WTC11 (cell line): ENCODE data around the gene ZDHHC4. TPM values are rescaled to one million over a fixed set of nuclear protein-coding genes. Genes with fewer than 3 reads are reported as not detected.

ENCODE experiments used
- ATAC-seq: fragments of 200-7000 bp; cut with Tn5 transposase; 2 replicates; pipeline ENCODE4 v1.10.0; 2021; ENCODE audit warnings: mild to moderate bottlenecking, moderate library complexity
- CTCF ChIA-PET: fragments of 300-600 bp; sonication (Branson Sonifier 250); formaldehyde crosslinking; loops from one replicate; lab custom pipeline; 2021; ENCODE audit warnings: antibody characterized with exemption; lab: Charles Lee
- POLR2A ChIA-PET: fragments of 350-600 bp; sonication (Branson Sonifier 250); formaldehyde crosslinking; loops from one replicate; lab custom pipeline; 2021; ENCODE audit warnings: antibody characterized with exemption; lab: Charles Lee
- DNase-seq: peaks from one replicate; pipeline ENCODE4 v3.0.0; 2021; ENCODE audit warnings: low spot score
- H3K27ac Mint-ChIP-seq: 2 replicates; pipeline ENCODE4 v1.8.0; 2021; ENCODE audit warnings: mixed read lengths
- H3K27me3 Mint-ChIP-seq: 2 replicates; pipeline ENCODE4 v1.8.0; 2021; ENCODE audit warnings: low read depth, mild to moderate bottlenecking, moderate library complexity, mixed read lengths
- H3K36me3 Mint-ChIP-seq: 2 replicates; pipeline ENCODE4 v1.8.0; 2021; ENCODE audit warnings: mixed read lengths
- H3K4me1 Mint-ChIP-seq: 2 replicates; pipeline ENCODE4 v1.8.0; 2022; ENCODE audit warnings: mixed read lengths
- H3K4me3 Mint-ChIP-seq: 2 replicates; pipeline ENCODE4 v1.8.0; 2021; ENCODE audit warnings: mild to moderate bottlenecking, moderate library complexity, mixed read lengths
- H3K9me3 Mint-ChIP-seq: 2 replicates; pipeline ENCODE4 v1.8.0; 2021; ENCODE audit warnings: mixed read lengths
- ATF6 ChIP-seq: sonication (generic); formaldehyde crosslinking; IDR thresholded peaks from 2 replicates; pipeline ENCODE4 v1.8.1; 2023; ENCODE audit warnings: mild to moderate bottlenecking, missing genetic modification reagents
- CBFB ChIP-seq: sonication (generic); formaldehyde crosslinking; IDR thresholded peaks from 2 replicates; pipeline ENCODE4 v1.8.1; 2022; ENCODE audit warnings: mild to moderate bottlenecking, low read depth, missing genetic modification reagents
- E2F1 ChIP-seq: sonication (generic); formaldehyde crosslinking; IDR thresholded peaks from 2 replicates; pipeline ENCODE4 v1.8.0; 2022; ENCODE audit warnings: mild to moderate bottlenecking, missing genetic modification reagents
- GRHL2 ChIP-seq: fragments of 250-450 bp; sonication (Bioruptor Pico); IDR thresholded peaks from 2 replicates; pipeline ENCODE4 v1.8.0; 2022; ENCODE audit warnings: mild to moderate bottlenecking, moderate library complexity; ENCODE audit not compliant: insufficient replicate concordance, severe bottlenecking
- GTF2I ChIP-seq: fragments of 250-450 bp; sonication (Bioruptor Pico); conservative IDR thresholded peaks from 2 replicates; pipeline ENCODE4 v1.4.0; 2021; ENCODE audit warnings: mild to moderate bottlenecking
- KAT7 ChIP-seq: sonication (generic); formaldehyde crosslinking; IDR thresholded peaks from 2 replicates; pipeline ENCODE4 v1.8.1; 2023; ENCODE audit warnings: missing genetic modification reagents, mild to moderate bottlenecking, borderline replicate concordance
- NFYB ChIP-seq: sonication (generic); formaldehyde crosslinking; conservative IDR thresholded peaks from 2 replicates; pipeline ENCODE4 v1.8.0; 2022; ENCODE audit warnings: low read depth, missing genetic modification reagents
- OVOL2 ChIP-seq: fragments of 250-450 bp; sonication (Bioruptor Pico); IDR thresholded peaks from 2 replicates; pipeline ENCODE4 v1.9.0; 2021; ENCODE audit warnings: mild to moderate bottlenecking, borderline replicate concordance
- PRDM15 ChIP-seq: sonication (generic); formaldehyde crosslinking; IDR thresholded peaks from 2 replicates; pipeline ENCODE4 v1.8.0; 2022; ENCODE audit warnings: missing genetic modification reagents
- RELA ChIP-seq: sonication (generic); formaldehyde crosslinking; IDR thresholded peaks from 2 replicates; pipeline ENCODE4 v1.8.1; 2022; ENCODE audit warnings: missing genetic modification reagents, mild to moderate bottlenecking, borderline replicate concordance
- SMAD3 ChIP-seq: sonication (generic); formaldehyde crosslinking; IDR thresholded peaks from 2 replicates; pipeline ENCODE4 v1.8.0; 2022; ENCODE audit warnings: missing genetic modification reagents, mild to moderate bottlenecking, borderline replicate concordance
- SMAD4 ChIP-seq: sonication (generic); formaldehyde crosslinking; IDR thresholded peaks from 2 replicates; pipeline ENCODE4 v1.8.0; 2022; ENCODE audit warnings: mild to moderate bottlenecking, missing genetic modification reagents
- ZBTB21 ChIP-seq: sonication (generic); formaldehyde crosslinking; IDR thresholded peaks from 2 replicates; pipeline ENCODE4 v1.8.1; 2023; ENCODE audit warnings: mild to moderate bottlenecking, missing genetic modification reagents, borderline replicate concordance
- ZNF317 ChIP-seq: sonication (generic); formaldehyde crosslinking; IDR thresholded peaks from 2 replicates; pipeline ENCODE4 v1.8.1; 2023; ENCODE audit warnings: low read depth, mild to moderate bottlenecking, moderate library complexity, missing genetic modification reagents, borderline replicate concordance
- ZNF423 ChIP-seq: fragments of 250-450 bp; sonication (Bioruptor Pico); IDR thresholded peaks from 2 replicates; pipeline ENCODE4 v2.1.2; 2022; ENCODE audit warnings: mild to moderate bottlenecking, moderate library complexity
- total RNA-seq: library from RNA; stranded (reverse); gene quantifications from 3 replicates; pipeline ENCODE4 v1.2.3, GENCODE V29; 2021
- TF ChIP-seq, protein P1 (sequence below): fragments of 250-450 bp; sonication (Bioruptor Pico); IDR thresholded peaks from 2 replicates; pipeline ENCODE4 v1.9.0; 2021; ENCODE audit warnings: mild to moderate bottlenecking, borderline replicate concordance
- TF ChIP-seq, protein P2 (sequence below): sonication (generic); formaldehyde crosslinking; IDR thresholded peaks from 2 replicates; pipeline ENCODE4 v1.8.1; 2023; ENCODE audit warnings: mild to moderate bottlenecking, missing genetic modification reagents, moderate library complexity
- TF ChIP-seq, protein P3 (sequence below): sonication (generic); formaldehyde crosslinking; IDR thresholded peaks from 2 replicates; pipeline ENCODE4 v1.8.1; 2022; ENCODE audit warnings: low read depth, mild to moderate bottlenecking, moderate library complexity, missing genetic modification reagents, borderline replicate concordance

ZDHHC4 gene
- total RNA-seq, 1 experiment from 2014 or later = 37.7 TPM

GRCh38 chr7:6553448-6554044 lies 23.7 kb upstream of the ZDHHC4 start (continued):
- no peak for TF ChIP-seq PRDM15 (CRISPR knock-in tag)
- TF ChIP-seq ZNF317 (CRISPR knock-in tag) = no peak
- no peak for TF ChIP-seq E2F1 (CRISPR knock-in tag)
- TF ChIP-seq ZNF423 = no peak
- TF ChIP-seq OVOL2 (CRISPR knock-in tag) = no peak
- TF ChIP-seq KAT7 (CRISPR knock-in tag) = no peak

DNA sequence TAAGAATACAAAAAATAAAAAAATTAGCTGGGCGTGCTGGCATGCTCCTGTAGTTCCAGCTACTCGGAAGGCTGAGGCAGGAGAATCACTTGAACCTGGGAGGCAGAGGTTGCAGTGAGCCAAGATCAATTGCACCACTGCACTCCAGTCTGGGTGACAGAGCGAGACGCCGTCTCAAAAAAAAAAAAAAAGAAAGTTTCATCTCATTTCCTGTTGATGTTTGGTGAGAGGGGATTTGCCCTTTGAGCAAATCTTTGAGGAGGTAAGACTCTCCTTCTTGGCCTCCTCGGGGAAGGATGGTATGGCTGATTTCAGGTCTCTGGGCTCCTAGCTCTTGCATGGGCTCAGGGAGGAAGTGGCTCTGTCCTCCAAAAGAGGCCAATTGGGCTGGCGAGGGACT lies 22.4 kb upstream of the ZDHHC4 start:
- peaks cover 4% of the 10 kb centered on the region for H3K4me1 Mint-ChIP-seq
- POLR2A ChIA-PET = no interaction called here
- H3K27ac Mint-ChIP-seq = no peak overlapping the region
- no peaks in the 10 kb centered on the region; the same call in 1 of the 2 replicates for H3K27me3 Mint-ChIP-seq
- H3K36me3 Mint-ChIP-seq = no peaks in the 10 kb centered on the region
- H3K4me3 Mint-ChIP-seq = no peak overlapping the region
- DNase-seq (no peak), ATAC-seq (no peak)
- CTCF ChIA-PET = interaction anchor here (0.7 to 2.2 kb wide), 3 partner anchors 10 to 39 kb away, joined by 3 to 7 read pairs (median 5); no protein-coding TSS in a partner anchor
- H3K9me3 Mint-ChIP-seq = no peaks in the 10 kb centered on the region
- no peak for TF ChIP-seq GTF2I (CRISPR knock-in tag)
- TF ChIP-seq ZBTB21 = no peak
- no peak for TF ChIP-seq E2F1 (CRISPR knock-in tag)
- TF ChIP-seq CBFB = no peak
- TF ChIP-seq, protein P1, sequence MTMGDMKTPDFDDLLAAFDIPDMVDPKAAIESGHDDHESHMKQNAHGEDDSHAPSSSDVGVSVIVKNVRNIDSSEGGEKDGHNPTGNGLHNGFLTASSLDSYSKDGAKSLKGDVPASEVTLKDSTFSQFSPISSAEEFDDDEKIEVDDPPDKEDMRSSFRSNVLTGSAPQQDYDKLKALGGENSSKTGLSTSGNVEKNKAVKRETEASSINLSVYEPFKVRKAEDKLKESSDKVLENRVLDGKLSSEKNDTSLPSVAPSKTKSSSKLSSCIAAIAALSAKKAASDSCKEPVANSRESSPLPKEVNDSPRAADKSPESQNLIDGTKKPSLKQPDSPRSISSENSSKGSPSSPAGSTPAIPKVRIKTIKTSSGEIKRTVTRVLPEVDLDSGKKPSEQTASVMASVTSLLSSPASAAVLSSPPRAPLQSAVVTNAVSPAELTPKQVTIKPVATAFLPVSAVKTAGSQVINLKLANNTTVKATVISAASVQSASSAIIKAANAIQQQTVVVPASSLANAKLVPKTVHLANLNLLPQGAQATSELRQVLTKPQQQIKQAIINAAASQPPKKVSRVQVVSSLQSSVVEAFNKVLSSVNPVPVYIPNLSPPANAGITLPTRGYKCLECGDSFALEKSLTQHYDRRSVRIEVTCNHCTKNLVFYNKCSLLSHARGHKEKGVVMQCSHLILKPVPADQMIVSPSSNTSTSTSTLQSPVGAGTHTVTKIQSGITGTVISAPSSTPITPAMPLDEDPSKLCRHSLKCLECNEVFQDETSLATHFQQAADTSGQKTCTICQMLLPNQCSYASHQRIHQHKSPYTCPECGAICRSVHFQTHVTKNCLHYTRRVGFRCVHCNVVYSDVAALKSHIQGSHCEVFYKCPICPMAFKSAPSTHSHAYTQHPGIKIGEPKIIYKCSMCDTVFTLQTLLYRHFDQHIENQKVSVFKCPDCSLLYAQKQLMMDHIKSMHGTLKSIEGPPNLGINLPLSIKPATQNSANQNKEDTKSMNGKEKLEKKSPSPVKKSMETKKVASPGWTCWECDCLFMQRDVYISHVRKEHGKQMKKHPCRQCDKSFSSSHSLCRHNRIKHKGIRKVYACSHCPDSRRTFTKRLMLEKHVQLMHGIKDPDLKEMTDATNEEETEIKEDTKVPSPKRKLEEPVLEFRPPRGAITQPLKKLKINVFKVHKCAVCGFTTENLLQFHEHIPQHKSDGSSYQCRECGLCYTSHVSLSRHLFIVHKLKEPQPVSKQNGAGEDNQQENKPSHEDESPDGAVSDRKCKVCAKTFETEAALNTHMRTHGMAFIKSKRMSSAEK (CRISPR knock-in tag) = no peak
- TF ChIP-seq ATF6 (CRISPR knock-in tag) = no peak
- TF ChIP-seq RELA (CRISPR knock-in tag) = no peak
- no peak for TF ChIP-seq GRHL2 (CRISPR knock-in tag)
- TF ChIP-seq, protein P2, sequence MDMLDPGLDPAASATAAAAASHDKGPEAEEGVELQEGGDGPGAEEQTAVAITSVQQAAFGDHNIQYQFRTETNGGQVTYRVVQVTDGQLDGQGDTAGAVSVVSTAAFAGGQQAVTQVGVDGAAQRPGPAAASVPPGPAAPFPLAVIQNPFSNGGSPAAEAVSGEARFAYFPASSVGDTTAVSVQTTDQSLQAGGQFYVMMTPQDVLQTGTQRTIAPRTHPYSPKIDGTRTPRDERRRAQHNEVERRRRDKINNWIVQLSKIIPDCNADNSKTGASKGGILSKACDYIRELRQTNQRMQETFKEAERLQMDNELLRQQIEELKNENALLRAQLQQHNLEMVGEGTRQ (CRISPR knock-in tag) = no peak
- no peak for TF ChIP-seq ZNF423
- no peak for TF ChIP-seq SMAD3 (CRISPR knock-in tag)
- TF ChIP-seq, protein P3, sequence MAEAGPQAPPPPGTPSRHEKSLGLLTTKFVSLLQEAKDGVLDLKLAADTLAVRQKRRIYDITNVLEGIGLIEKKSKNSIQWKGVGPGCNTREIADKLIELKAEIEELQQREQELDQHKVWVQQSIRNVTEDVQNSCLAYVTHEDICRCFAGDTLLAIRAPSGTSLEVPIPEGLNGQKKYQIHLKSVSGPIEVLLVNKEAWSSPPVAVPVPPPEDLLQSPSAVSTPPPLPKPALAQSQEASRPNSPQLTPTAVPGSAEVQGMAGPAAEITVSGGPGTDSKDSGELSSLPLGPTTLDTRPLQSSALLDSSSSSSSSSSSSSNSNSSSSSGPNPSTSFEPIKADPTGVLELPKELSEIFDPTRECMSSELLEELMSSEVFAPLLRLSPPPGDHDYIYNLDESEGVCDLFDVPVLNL (CRISPR knock-in tag) = no peak
- TF ChIP-seq NFYB (CRISPR knock-in tag) = no peak
- no peak for TF ChIP-seq SMAD4 (CRISPR knock-in tag)
